Measurements from ENCODE around the gene ASB10.

- TF ChIP-seq CTCF (IDR thresholded peaks at IDR 0.05) (no peak), ZFX (IDR thresholded peaks at IDR 0.05; ENCODE audit: borderline replicate concordance) (no peak)
Measured at GRCh38 chr7:151212626-151213025, 25.6 kb upstream of the ASB10 start.

All from 22Rv1 (cell line).